Progenitor cell of endocrine pancreas (in vitro differentiated cells): Measurements from ENCODE around the gene PINLYP. TPM values are rescaled to one million over a fixed set of nuclear protein-coding genes. Genes with fewer than 3 reads are reported as not detected.

ENCODE experiments used
- DNase-seq: peaks from one replicate; pipeline ENCODE4 v3.0.0; 2021; ENCODE audit warnings: low spot score; ENCODE audit not compliant: unreplicated experiment
- H3K27ac Mint-ChIP-seq: 2 replicates; pipeline ENCODE4 v1.8.0; 2021; ENCODE audit warnings: mild to moderate bottlenecking, moderate library complexity, mixed read lengths
- H3K27me3 Mint-ChIP-seq: 2 replicates; pipeline ENCODE4 v1.8.0; 2021; ENCODE audit warnings: mixed read lengths
- H3K36me3 Mint-ChIP-seq: 2 replicates; pipeline ENCODE4 v1.8.0; 2022; ENCODE audit warnings: mixed read lengths; ENCODE audit not compliant: insufficient read depth
- H3K4me1 Mint-ChIP-seq: 2 replicates; pipeline ENCODE4 v1.8.0; 2021; ENCODE audit warnings: low read depth, mixed read lengths
- H3K4me3 Mint-ChIP-seq: 2 replicates; pipeline ENCODE4 v1.8.0; 2021; ENCODE audit warnings: low read depth, mild to moderate bottlenecking, moderate library complexity, mixed read lengths
- H3K9me3 Mint-ChIP-seq: 2 replicates; pipeline ENCODE4 v1.8.0; 2021; ENCODE audit warnings: low read depth, mixed read lengths
- total RNA-seq: library from RNA; stranded (reverse); gene quantifications from 2 replicates; pipeline ENCODE4 v1.2.1, GENCODE V29; 2021
- TF ChIP-seq, protein P1 (sequence below): fragments of 200-600 bp; sonication (generic); IDR thresholded peaks from one replicate; pipeline ENCODE4 v1.5.0; 2021; ENCODE audit warnings: antibody characterized with exemption, mild to moderate bottlenecking; ENCODE audit not compliant: unreplicated experiment

The PINLYP gene
- total RNA-seq, 1 donor from 2014 or later: 7.7 TPM

DNA sequence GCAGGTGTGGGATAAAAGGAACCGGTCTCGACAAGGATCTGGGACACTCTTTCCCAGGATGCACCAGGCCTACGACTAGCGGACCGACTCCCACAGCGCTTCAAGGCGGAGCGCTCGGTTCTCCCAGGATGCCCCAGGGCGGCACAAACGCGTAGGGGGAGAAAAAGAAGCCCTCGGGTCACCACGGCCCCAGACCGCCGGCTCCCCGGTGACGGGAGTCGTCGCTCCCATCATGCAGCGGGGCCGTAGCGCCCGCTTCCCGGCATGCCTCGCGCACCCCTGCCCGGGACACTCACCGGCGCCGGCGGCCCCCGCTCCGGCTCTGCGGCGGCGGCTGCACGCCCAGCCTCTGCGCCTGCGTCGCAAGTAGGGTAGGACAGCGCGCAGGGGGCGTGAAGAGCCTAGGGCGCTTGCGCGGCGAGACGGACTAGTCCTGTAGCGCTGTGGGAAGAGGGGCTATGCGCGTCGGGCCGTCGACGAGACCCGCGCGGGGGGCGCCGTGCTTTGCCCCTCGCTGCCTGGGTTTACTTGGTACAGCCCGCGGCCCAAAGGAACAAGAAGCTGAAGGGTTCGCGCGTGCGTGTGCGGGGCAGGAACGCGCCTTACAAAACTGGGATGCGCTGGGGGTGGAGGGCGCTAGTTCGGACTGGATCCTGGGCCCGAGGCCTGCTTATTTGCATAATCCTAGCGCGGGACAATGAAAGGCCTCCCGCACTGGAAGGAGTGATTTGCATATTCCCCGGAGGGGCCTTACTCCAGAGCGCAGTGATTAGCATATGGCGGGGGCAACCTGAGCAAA, 43.9 kb downstream of the PINLYP start, which contains the start of gene ZNF428:
TSS of gene ZNF428 (minus strand) at position 368 of the 799 bp plus-strand sequence. CDS start 5,325 bp downstream, outside the sequence.
- H3K36me3 Mint-ChIP-seq: peaks cover 13% of the 10 kb centered on the region
- H3K27me3 Mint-ChIP-seq: no peaks in the 10 kb centered on the region
- H3K4me1 Mint-ChIP-seq: peaks cover 10% of the 10 kb centered on the region
- no peaks in the 10 kb centered on the region for H3K9me3 Mint-ChIP-seq
- peak within 1 kb of the TSS; percentile 92 for H3K4me3 Mint-ChIP-seq
- DNase-seq: peak; percentile 79
- TF ChIP-seq, protein P1, sequence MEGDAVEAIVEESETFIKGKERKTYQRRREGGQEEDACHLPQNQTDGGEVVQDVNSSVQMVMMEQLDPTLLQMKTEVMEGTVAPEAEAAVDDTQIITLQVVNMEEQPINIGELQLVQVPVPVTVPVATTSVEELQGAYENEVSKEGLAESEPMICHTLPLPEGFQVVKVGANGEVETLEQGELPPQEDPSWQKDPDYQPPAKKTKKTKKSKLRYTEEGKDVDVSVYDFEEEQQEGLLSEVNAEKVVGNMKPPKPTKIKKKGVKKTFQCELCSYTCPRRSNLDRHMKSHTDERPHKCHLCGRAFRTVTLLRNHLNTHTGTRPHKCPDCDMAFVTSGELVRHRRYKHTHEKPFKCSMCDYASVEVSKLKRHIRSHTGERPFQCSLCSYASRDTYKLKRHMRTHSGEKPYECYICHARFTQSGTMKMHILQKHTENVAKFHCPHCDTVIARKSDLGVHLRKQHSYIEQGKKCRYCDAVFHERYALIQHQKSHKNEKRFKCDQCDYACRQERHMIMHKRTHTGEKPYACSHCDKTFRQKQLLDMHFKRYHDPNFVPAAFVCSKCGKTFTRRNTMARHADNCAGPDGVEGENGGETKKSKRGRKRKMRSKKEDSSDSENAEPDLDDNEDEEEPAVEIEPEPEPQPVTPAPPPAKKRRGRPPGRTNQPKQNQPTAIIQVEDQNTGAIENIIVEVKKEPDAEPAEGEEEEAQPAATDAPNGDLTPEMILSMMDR: no peak
- H3K27ac Mint-ChIP-seq: peak within 1 kb of the TSS; percentile 100

DNA sequence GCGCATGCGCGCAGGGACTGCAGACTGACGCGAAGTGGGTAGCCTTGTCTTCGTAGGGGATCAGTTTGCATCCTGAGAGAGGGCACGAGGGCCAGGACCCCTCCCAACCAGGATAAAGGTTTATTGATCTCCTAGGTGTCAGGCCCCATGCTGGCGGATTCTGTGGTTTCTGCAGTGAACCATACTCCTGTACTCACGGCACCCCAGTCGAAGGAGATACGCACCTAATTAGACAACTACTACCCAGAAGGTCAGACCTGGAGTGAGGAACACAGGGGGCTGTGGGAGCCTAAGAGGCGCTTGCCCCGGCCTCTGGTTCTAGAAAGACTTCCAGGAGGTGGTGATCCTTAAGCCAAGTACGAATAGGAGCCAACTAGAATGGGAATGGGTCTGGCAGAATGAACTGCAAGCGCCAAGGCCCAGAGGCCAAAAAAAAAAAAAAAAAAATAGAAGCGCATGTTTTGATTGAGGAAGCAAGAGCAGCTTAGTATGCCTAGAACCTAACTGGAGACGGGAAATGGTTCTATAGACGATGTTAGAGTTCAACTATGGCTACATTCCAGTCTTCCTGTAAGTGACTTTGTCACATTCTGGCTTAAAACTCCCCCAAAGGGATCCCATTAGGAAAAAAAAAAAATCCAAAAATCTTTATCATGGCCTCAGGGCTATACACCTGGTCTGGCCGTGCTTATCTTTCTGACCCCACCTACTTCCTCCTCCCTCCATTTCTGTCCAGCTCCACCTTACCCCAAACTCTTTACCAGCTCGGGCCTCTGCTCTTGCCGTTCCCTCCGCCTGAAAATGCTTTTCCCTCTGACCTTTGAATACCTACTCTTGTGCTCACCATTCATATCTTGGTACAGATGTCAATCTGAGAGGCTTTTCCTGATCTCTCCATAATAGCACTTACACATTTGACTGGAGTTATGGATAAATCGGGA, 44.7 kb downstream of the PINLYP start:
- peak overlapping the region; percentile 92 for H3K4me3 Mint-ChIP-seq
- H3K4me1 Mint-ChIP-seq: peaks cover 10% of the 10 kb centered on the region
- no peak for DNase-seq
- peak overlapping the region; percentile 100 for H3K27ac Mint-ChIP-seq
- H3K9me3 Mint-ChIP-seq: no peaks in the 10 kb centered on the region
- H3K27me3 Mint-ChIP-seq: no peaks in the 10 kb centered on the region
- TF ChIP-seq, protein P1: no peak
- H3K36me3 Mint-ChIP-seq: peaks cover 19% of the 10 kb centered on the region

DNA sequence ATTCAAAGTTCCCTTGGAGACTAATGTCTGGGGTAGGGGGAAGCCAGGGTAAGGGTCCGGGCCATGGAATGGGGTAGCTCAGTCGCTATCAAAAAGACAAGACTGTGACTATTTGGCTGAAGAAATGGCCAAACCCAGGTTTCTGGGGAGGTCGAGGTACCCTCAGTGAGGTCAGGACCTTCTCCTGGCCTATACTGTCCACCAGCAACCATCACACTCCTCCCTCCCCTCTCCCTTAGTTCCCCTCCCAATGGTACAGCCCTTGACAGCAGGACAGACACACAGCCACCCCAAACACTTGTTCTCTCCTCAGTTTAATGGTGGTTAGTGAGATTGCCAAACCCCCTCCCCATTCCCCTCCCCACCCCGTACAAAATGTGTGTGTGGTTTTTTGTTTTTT, 46.5 kb downstream of the PINLYP start:
- H3K27me3 Mint-ChIP-seq: no peaks in the 10 kb centered on the region
- H3K4me3 Mint-ChIP-seq: no peak overlapping the region
- no peak overlapping the region for H3K27ac Mint-ChIP-seq
- peaks cover 28% of the 10 kb centered on the region for H3K36me3 Mint-ChIP-seq
- H3K4me1 Mint-ChIP-seq: peaks cover 10% of the 10 kb centered on the region
- H3K9me3 Mint-ChIP-seq: no peaks in the 10 kb centered on the region
- TF ChIP-seq, protein P1: no peak
- DNase-seq: no peak

DNA sequence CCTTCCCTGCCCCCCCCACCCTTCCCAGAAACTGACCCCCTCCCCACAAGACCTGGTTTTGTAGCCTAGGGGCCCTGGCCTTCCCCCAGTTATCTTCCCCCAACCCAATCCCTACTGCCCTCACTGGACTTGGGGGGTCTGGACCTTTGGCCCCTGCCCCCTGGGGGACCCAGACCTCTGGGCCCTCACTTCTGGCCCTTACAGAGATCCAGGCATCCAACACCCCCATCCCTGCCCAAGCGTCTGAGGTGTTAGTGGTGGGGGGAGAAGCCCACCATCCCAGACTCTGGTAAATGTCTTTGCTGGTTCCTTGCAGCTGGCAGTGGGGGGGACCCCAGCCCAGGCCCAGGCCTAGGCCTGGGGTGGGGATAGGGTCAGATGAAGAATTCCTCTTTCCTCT, 47.4 kb downstream of the PINLYP start:
- no peaks in the 10 kb centered on the region for H3K27me3 Mint-ChIP-seq
- peaks cover 10% of the 10 kb centered on the region for H3K4me1 Mint-ChIP-seq
- H3K27ac Mint-ChIP-seq: no peak overlapping the region

More for the DNA sequence above, 47.4 kb downstream of the PINLYP start:
- Mint-ChIP-seq H3K36me3 (peaks cover 29% of the 10 kb centered on the region), H3K9me3 (no peaks in the 10 kb centered on the region), H3K4me3 (no peak overlapping the region)
- DNase-seq: no peak
- TF ChIP-seq, protein P1: no peak
